Right lobe of liver (tissue), 6 donors: Measurements from ENCODE around the gene MYH6. TPM values are rescaled to one million over a fixed set of nuclear protein-coding genes. Genes with fewer than 3 reads are reported as not detected.

Experiments
- ATAC-seq, 4 donors: fragments of 200-7000 bp; cut with Tn5 transposase; one replicate each; pipeline ENCODE4 v1.9.1; 2020; ENCODE audit warnings: mild to moderate bottlenecking in 4 of 4, moderate library complexity in 4 of 4
- DNase-seq, 3 donors: peaks; one replicate each; pipeline ENCODE4 v3.0.0-alpha.2; 2020
- H3K27ac ChIP-seq, 3 donors: fragments of 200-600 bp; one replicate each; pipeline ENCODE4 v1.8.0; 2022
- H3K27me3 ChIP-seq, 2 donors: fragments of 200-600 bp; one replicate each; pipeline ENCODE4 v1.8.0; 2022
- H3K36me3 ChIP-seq, 4 donors: fragments of 200-600 bp; sonication (generic) in 1 of 4; one replicate each; pipeline versions ENCODE4 v1.5.1 to v1.8.0; 2017 to 2022; ENCODE audit warnings: control low read depth in 1 of 4
- H3K4me1 ChIP-seq, 4 donors: fragments of 200-600 bp; sonication (generic) in 1 of 4; one replicate each; pipeline versions ENCODE4 v1.5.1 to v1.8.0; 2017 to 2022; ENCODE audit warnings: control low read depth in 1 of 4
- H3K4me3 ChIP-seq, 3 donors: fragments of 200-600 bp; one replicate each; pipeline ENCODE4 v1.8.0; 2022
- H3K9me3 ChIP-seq, 4 donors: fragments of 200-600 bp; sonication (generic) in 1 of 4; one replicate each; pipeline versions ENCODE4 v1.5.1 to v1.8.0; 2017 to 2022; ENCODE audit warnings: control low read depth in 1 of 4
- POLR2A ChIP-seq: fragments of 450-650 bp; IDR thresholded peaks from one replicate; pipeline ENCODE4 v1.6.1; 2017; ENCODE audit warnings: antibody characterized with exemption, mild to moderate bottlenecking
- WGBS: methylation state at CpG from one replicate; pipeline ENCODE4 v1.1.6; 2018; ENCODE audit warnings: low coverage, low lambda C conversion rate; ENCODE audit not compliant: insufficient coverage; ENCODE audit errors: missing lambda C conversion rate; 5-methylcytosine and 5-hydroxymethylcytosine counted together
- intact Hi-C, 2 donors: fragments of 100-400 bp; cut with DNase I; formaldehyde crosslinking; loops; one replicate each; pipeline versions ENCODE4 v1.11.2 to v1.14.1; 2022
- total RNA-seq, 6 experiments: library from RNA; depleted of rRNA in 2 of 6; stranded (reverse); fragments of >200 nt in 2 of 6; fragmentation: NEBNext Ultra II Directional in 3 of 6; extraction: Animal tissue kit (Norgen Biotek cat#: 25700) in 3 of 6; gene quantifications; one replicate each; pipeline versions ENCODE4 v1.1.0 to v1.2.4, GENCODE V29; 2016 to 2023
- TF ChIP-seq, protein P1 (sequence below), 4 donors: fragments of 200-600 bp in 3 of 4; fragments of 450-650 bp in 1 of 4; IDR thresholded peaks; one replicate each; pipeline versions ENCODE4 v1.5.1 to v1.8.0; 2016 to 2022; ENCODE audit warnings: antibody characterized with exemption in 4 of 4, mild to moderate bottlenecking in 2 of 4
- donor health status: DM: no; HTN: yes; CAD: no.
- donor health status: DM: no; HTN: no; CAD: no.
- donor health status: DM: no; HTN: no; CAD: no.
- donor health status: DM: no; HTN: yes; CAD: no.
- donor health status: DM: no; HTN: yes; CAD: no.

The MYH6 gene
- total RNA-seq, 6 experiments from 2014 or later = 0.07 to 1.00 (median 0.13) TPM; not detected in 1

DNA sequence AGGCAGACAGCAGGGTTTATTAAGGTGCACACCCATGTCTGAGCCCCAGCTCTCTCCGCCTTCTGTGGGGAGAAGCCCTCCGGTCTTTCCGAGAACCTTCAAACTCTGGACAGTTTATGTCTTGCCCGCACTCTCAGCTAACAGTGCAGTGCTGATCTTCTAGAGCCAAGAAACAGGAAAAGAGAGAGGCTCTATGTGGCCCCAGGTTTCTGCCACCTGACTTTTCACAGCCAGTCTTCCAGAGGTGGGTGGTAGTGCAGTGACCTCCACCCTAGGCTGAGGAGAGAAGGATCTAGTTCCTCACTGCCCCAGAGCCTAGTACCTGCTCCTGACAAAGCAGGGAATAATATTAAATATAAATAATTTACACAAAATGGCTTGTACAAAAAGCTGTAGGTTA lies 51.4 kb downstream of the MYH6 start:
- Histone ChIP-seq H3K9me3 (no peaks in the 10 kb centered on the region), H3K36me3 (no peaks in the 10 kb centered on the region), H3K27me3 (peaks cover 0 to 6% of the 10 kb centered on the region in 2 donors), H3K4me1 (peaks cover 0 to 6% (median 0%) of the 10 kb centered on the region in 4 donors), H3K4me3 (no peak overlapping the region), H3K27ac (no peak overlapping the region)
- intact Hi-C loops = no loop called here
- 96% methylated on average over 4 of the region's 4 CpGs for WGBS
- ATAC-seq (no peak), DNase-seq (peak in 1 of 3 donors; percentile 20)
- TF ChIP-seq POLR2A = no peak
- TF ChIP-seq, protein P1, sequence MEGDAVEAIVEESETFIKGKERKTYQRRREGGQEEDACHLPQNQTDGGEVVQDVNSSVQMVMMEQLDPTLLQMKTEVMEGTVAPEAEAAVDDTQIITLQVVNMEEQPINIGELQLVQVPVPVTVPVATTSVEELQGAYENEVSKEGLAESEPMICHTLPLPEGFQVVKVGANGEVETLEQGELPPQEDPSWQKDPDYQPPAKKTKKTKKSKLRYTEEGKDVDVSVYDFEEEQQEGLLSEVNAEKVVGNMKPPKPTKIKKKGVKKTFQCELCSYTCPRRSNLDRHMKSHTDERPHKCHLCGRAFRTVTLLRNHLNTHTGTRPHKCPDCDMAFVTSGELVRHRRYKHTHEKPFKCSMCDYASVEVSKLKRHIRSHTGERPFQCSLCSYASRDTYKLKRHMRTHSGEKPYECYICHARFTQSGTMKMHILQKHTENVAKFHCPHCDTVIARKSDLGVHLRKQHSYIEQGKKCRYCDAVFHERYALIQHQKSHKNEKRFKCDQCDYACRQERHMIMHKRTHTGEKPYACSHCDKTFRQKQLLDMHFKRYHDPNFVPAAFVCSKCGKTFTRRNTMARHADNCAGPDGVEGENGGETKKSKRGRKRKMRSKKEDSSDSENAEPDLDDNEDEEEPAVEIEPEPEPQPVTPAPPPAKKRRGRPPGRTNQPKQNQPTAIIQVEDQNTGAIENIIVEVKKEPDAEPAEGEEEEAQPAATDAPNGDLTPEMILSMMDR (IDR thresholded peaks at IDR 0.05) = no peak

DNA sequence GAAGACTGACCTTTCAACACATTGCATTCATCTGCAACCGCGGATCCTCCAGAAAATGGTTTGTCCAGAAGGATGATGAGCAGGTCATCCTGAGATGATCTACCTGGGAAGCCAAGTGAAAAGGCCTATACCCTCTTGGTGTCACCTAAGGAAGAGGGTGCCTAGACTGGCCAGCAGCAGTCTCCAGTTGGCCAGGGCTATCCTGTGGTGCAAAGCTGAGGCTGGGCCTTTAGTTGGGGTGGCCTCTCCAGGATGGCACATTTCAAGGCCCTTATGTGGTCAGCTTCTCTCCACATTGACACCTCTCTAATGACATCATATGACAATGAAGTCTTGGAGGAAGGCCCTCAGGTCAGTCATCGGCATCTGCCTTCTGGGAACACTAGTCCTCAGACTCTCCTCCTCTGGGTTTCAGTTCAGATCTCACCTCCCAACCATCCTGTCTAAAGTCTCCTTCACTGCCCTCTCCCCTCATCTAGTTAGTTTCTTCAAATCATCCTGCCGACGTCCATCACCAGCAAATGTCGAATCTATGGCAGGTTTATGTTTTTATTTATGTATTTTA lies 52.1 kb downstream of the MYH6 start:
- TF ChIP-seq, protein P1 (IDR thresholded peaks at IDR 0.05) = no peak
- no peak for TF ChIP-seq POLR2A
- peaks cover 0 to 7% of the 10 kb centered on the region in 2 donors for H3K27me3 ChIP-seq
- no peak for ATAC-seq
- 58% methylated on average over 5 of the region's 6 CpGs for WGBS
- peak in 1 of 3 donors; percentile 16 for DNase-seq
- no peaks in the 10 kb centered on the region for H3K36me3 ChIP-seq
- intact Hi-C loops = no loop called here
- no peak overlapping the region for H3K4me3 ChIP-seq
- peaks cover 0 to 6% (median 0%) of the 10 kb centered on the region in 4 donors for H3K4me1 ChIP-seq
- H3K27ac ChIP-seq = no peak overlapping the region
- H3K9me3 ChIP-seq = no peaks in the 10 kb centered on the region

GRCh38 chr14:23354990-23355389 lies 53.1 kb downstream of the MYH6 start:
- H3K36me3 ChIP-seq = no peaks in the 10 kb centered on the region
- H3K27me3 ChIP-seq = peaks cover 0 to 7% of the 10 kb centered on the region in 2 donors
- intact Hi-C loops = no loop called here
- DNase-seq (peak in 1 of 3 donors; percentile 10), ATAC-seq (no peak)
- H3K4me3 ChIP-seq = no peak overlapping the region
- TF ChIP-seq, protein P1 (IDR thresholded peaks at IDR 0.05) = no peak
- no peak for TF ChIP-seq POLR2A
- H3K9me3 ChIP-seq = no peaks in the 10 kb centered on the region
- 68% methylated on average over 4 of the region's 6 CpGs for WGBS
- H3K4me1 ChIP-seq = peaks cover 0 to 6% (median 0%) of the 10 kb centered on the region in 4 donors
- H3K27ac ChIP-seq = no peak overlapping the region

- peaks cover 0 to 6% (median 0%) of the 10 kb centered on the region in 4 donors for H3K4me1 ChIP-seq
- DNase-seq = peak in 1 of 3 donors; percentile 15
- 59% methylated on average over 5 of the region's 5 CpGs for WGBS
- H3K27ac ChIP-seq = no peak overlapping the region
- H3K9me3 ChIP-seq = no peaks in the 10 kb centered on the region
- no peak overlapping the region for H3K4me3 ChIP-seq
- H3K27me3 ChIP-seq = peaks cover 0 to 7% of the 10 kb centered on the region in 2 donors
- no peak for ATAC-seq
- intact Hi-C loops = no loop called here
- H3K36me3 ChIP-seq = no peaks in the 10 kb centered on the region
- TF ChIP-seq POLR2A = no peak
- TF ChIP-seq, protein P1 (IDR thresholded peaks at IDR 0.05) = no peak
Observed at GRCh38 chr14:23353433-23353780, 54.7 kb downstream of the MYH6 start.
